HepG2 (cell line): ENCODE data around the gene KCNAB3. TPM values are rescaled to one million over a fixed set of nuclear protein-coding genes. Genes with fewer than 3 reads are reported as not detected.

Experiments
- DDIT3 ChIP-seq: sonication (generic); formaldehyde crosslinking; IDR thresholded peaks from 2 replicates; pipeline ENCODE4 v1.4.0; 2020; ENCODE audit warnings: mild to moderate bottlenecking, missing genetic modification reagents
- EEA1 ChIP-seq: sonication (generic); formaldehyde crosslinking; IDR thresholded peaks from 2 replicates; pipeline ENCODE4 v1.5.1; 2020; ENCODE audit warnings: mild to moderate bottlenecking, missing genetic modification reagents, borderline replicate concordance
- ESRRA ChIP-seq: sonication (generic); formaldehyde crosslinking; IDR thresholded peaks from 2 replicates; pipeline ENCODE4 v1.5.1; 2020; ENCODE audit warnings: mild to moderate bottlenecking, low read depth, missing genetic modification reagents
- HMGXB4 ChIP-seq, 2 experiments: sonication (generic) in 1 of 2; formaldehyde crosslinking in 1 of 2; IDR thresholded peaks; 2 replicates each; pipeline versions ENCODE4 v1.4.0 to v1.6.1; 2018 to 2020; ENCODE audit warnings: missing genetic modification reagents in 2 of 2, borderline replicate concordance in 1 of 2, low read depth in 1 of 2, mild to moderate bottlenecking in 1 of 2, missing biosample characterization in 1 of 2
- MAFF ChIP-seq: IDR thresholded peaks from 2 replicates; pipeline ENCODE4 v1.6.1; 2011; ENCODE audit warnings: low read depth, low read length, improper control_type of control experiment
- NBN ChIP-seq: fragments of 450-650 bp; conservative IDR thresholded peaks from 2 replicates; pipeline ENCODE4 v1.6.1; 2017
- NFATC3 ChIP-seq: sonication (generic); formaldehyde crosslinking; IDR thresholded peaks from 2 replicates; pipeline ENCODE4 v1.5.1; 2020; ENCODE audit warnings: mild to moderate bottlenecking, missing genetic modification reagents
- NFYC ChIP-seq: IDR thresholded peaks from 2 replicates; pipeline ENCODE4 v1.6.1; 2016; ENCODE audit warnings: missing genetic modification reagents, missing compliant biosample characterization
- SP140L ChIP-seq: sonication (generic); formaldehyde crosslinking; IDR thresholded peaks from 2 replicates; pipeline ENCODE4 v1.4.0; 2020; ENCODE audit warnings: missing genetic modification reagents, borderline replicate concordance
- STAT6 ChIP-seq: sonication (generic); formaldehyde crosslinking; IDR thresholded peaks from 2 replicates; pipeline ENCODE4 v1.4.0; 2020; ENCODE audit warnings: missing genetic modification reagents, mild to moderate bottlenecking, borderline replicate concordance
- TBP ChIP-seq: sonication (generic); formaldehyde crosslinking; IDR thresholded peaks from 2 replicates; pipeline ENCODE4 v1.5.0; 2020; ENCODE audit warnings: missing genetic modification reagents
- TFDP1 ChIP-seq: IDR thresholded peaks from 2 replicates; pipeline ENCODE4 v1.6.1; 2016; ENCODE audit warnings: missing compliant biosample characterization, missing genetic modification reagents, borderline replicate concordance
- U2AF1 ChIP-seq: fragments of 200-400 bp; formaldehyde crosslinking; optimal IDR thresholded peaks from 2 replicates; pipeline ENCODE3; 2017; ENCODE audit warnings: mild to moderate bottlenecking, low read depth, low read length
- ZBTB1 ChIP-seq: sonication (generic); formaldehyde crosslinking; IDR thresholded peaks from 2 replicates; pipeline ENCODE4 v1.4.0; 2020; ENCODE audit warnings: missing genetic modification reagents, borderline replicate concordance
- ZEB1 ChIP-seq: IDR thresholded peaks from 2 replicates; pipeline ENCODE4 v1.6.1; 2012; ENCODE audit warnings: mild to moderate bottlenecking, low read depth, inconsistent platforms; ENCODE audit not compliant: insufficient replicate concordance
- ZNF558 ChIP-seq: sonication (generic); formaldehyde crosslinking; IDR thresholded peaks from 2 replicates; pipeline ENCODE4 v1.9.0; 2022; ENCODE audit warnings: mild to moderate bottlenecking, missing genetic modification reagents, borderline replicate concordance
- ZNF563 ChIP-seq: sonication (generic); formaldehyde crosslinking; IDR thresholded peaks from 2 replicates; pipeline ENCODE4 v1.8.0; 2022; ENCODE audit warnings: mild to moderate bottlenecking, moderate library complexity, missing genetic modification reagents
- ZNF564 ChIP-seq: sonication (generic); formaldehyde crosslinking; IDR thresholded peaks from 2 replicates; pipeline ENCODE4 v1.8.1; 2023; ENCODE audit warnings: mild to moderate bottlenecking, missing genetic modification reagents
- ZNF687 ChIP-seq: sonication (generic); formaldehyde crosslinking; IDR thresholded peaks from 2 replicates; pipeline ENCODE4 v1.5.1; 2020; ENCODE audit warnings: mild to moderate bottlenecking, missing genetic modification reagents, moderate library complexity
- polyA plus RNA-seq, 8 experiments: library from polyadenylated mRNA; depleted of rRNA in 3 of 8; stranded (reverse) in 7 of 8; unstranded in 1 of 8; fragments of >200 nt; fragmentation: Illumina TruSeq in 4 of 8; extraction: Trizol in 4 of 8; gene quantifications; 2 replicates each; pipeline versions ENCODE4 v1.2.1 to v1.2.3, GENCODE V29; 2011 to 2016; ENCODE audit warnings: low read depth in 4 of 8, missing spikeins in 1 of 8, mixed read lengths in 1 of 8; ENCODE audit not compliant: insufficient read depth in 1 of 8
- total RNA-seq, 5 experiments: library from RNA; depleted of rRNA; stranded (reverse); fragments of >200 nt; fragmentation: Illumina TruSeq; extraction: Trizol; gene quantifications; 2 replicates each; pipeline ENCODE4 v1.2.3, GENCODE V29; 2016; ENCODE audit warnings: low read depth in 1 of 5

KCNAB3 gene
- total and polyA plus RNA-seq, 2 of the 13 experiments (the other 11 are each of a cell fraction or from before 2014, with no cell fraction given), result 0.29 to 0.88 TPM

- peak; percentile 83 for TF ChIP-seq ZNF687 (CRISPR knock-in tag)
- TF ChIP-seq EEA1 (CRISPR knock-in tag), result no peak
- no peak for TF ChIP-seq MAFF
- no peak for TF ChIP-seq ESRRA (CRISPR knock-in tag)
- no peak for TF ChIP-seq ZEB1
- peak; percentile 63 for TF ChIP-seq NFYC (CRISPR knock-in tag)
- no peak for TF ChIP-seq SP140L
- peak; percentile 49 to 78; a peak in 3 of 4 replicates for TF ChIP-seq HMGXB4 (CRISPR knock-in tag; IDR thresholded peaks at IDR 0.05; ENCODE audit: borderline replicate concordance in 1 of 2, low read depth in 1 of 2)
- no peak for TF ChIP-seq DDIT3 (CRISPR knock-in tag)
- TF ChIP-seq ZBTB1, result no peak
- TF ChIP-seq ZNF563 (CRISPR knock-in tag), result no peak
- TF ChIP-seq NFATC3, result no peak
- no peak for TF ChIP-seq STAT6 (CRISPR knock-in tag)
- TF ChIP-seq TFDP1 (CRISPR knock-in tag), result peak; percentile 74; the same call in 1 of the 2 replicates
- no peak for TF ChIP-seq U2AF1
- no peak for TF ChIP-seq NBN
- no peak for TF ChIP-seq ZNF558 (CRISPR knock-in tag)
- no peak for TF ChIP-seq ZNF564 (CRISPR knock-in tag)
- no peak for TF ChIP-seq TBP
Observed at GRCh38 chr17:7931709-7932482, 2.2 kb upstream of the KCNAB3 start, which contains the start of the genes CNTROB and TRAPPC1 (continued).
